ENCODE results near the gene BIRC6.

GRCh38 chr2:32641180-32641579 lies 284.4 kb downstream of the BIRC6 start:
- TF ChIP-seq POLR2A (IDR thresholded peaks at IDR 0.05; ENCODE audit: low read depth, low read length), result no peak
- TF ChIP-seq POLR2AphosphoS5 (IDR thresholded peaks at IDR 0.05; ENCODE audit: low read depth, low read length), result no peak
- TF ChIP-seq TAF1 (IDR thresholded peaks at IDR 0.05; ENCODE audit: low read depth, low read length), result no peak
- TF ChIP-seq POU2F2 (IDR thresholded peaks at IDR 0.05; ENCODE audit: low read depth, low read length), result no peak
- no peak for TF ChIP-seq SPI1 (IDR thresholded peaks at IDR 0.05; ENCODE audit: low read depth, low read length)
- no peak for TF ChIP-seq PAX5 (IDR thresholded peaks at IDR 0.05; ENCODE audit: insufficient read depth, low read length, severe bottlenecking)

All from GM12891 (cell line).